Upper lobe of right lung (tissue), 1 donor: ENCODE results near the gene DHRS9. TPM values are rescaled to one million over a fixed set of nuclear protein-coding genes. Genes with fewer than 3 reads are reported as not detected.

Experiments used
- ATAC-seq: fragments of 200-7000 bp; cut with Tn5 transposase; one replicate; pipeline ENCODE4 v1.9.1; 2020; ENCODE audit warnings: mild to moderate bottlenecking, moderate library complexity
- DNase-seq: peaks from one replicate; pipeline ENCODE4 v3.0.0-alpha.2; 2020
- H3K27ac ChIP-seq: fragments of 200-600 bp; one replicate; pipeline ENCODE4 v1.8.0; 2022
- H3K27me3 ChIP-seq: fragments of 200-600 bp; one replicate; pipeline ENCODE4 v1.8.0; 2022; ENCODE audit warnings: mild to moderate bottlenecking
- H3K36me3 ChIP-seq: fragments of 200-600 bp; one replicate; pipeline ENCODE4 v1.8.0; 2022
- H3K4me1 ChIP-seq: fragments of 200-600 bp; one replicate; pipeline ENCODE4 v1.8.0; 2022
- H3K4me3 ChIP-seq: fragments of 200-600 bp; one replicate; pipeline ENCODE4 v1.8.0; 2022; ENCODE audit warnings: mild to moderate bottlenecking
- H3K9me3 ChIP-seq: fragments of 200-600 bp; one replicate; pipeline ENCODE4 v1.8.0; 2022
- intact Hi-C: fragments of 100-400 bp; cut with DNase I; formaldehyde crosslinking; loops from one replicate; pipeline ENCODE4 v1.11.0; 2022
- total RNA-seq: library from RNA; stranded (reverse); fragmentation: NEBNext Ultra II Directional; extraction: Animal tissue kit (Norgen Biotek cat#: 25700); gene quantifications from one replicate; pipeline ENCODE4 v1.2.1, GENCODE V29; 2021
- TF ChIP-seq, protein P1 (sequence below): fragments of 200-600 bp; IDR thresholded peaks from one replicate; pipeline ENCODE4 v1.8.0; 2022; ENCODE audit warnings: antibody characterized with exemption
- donor health status: DM: no; HTN: yes; CAD: no; lungs with severe emphysema.

Gene DHRS9
- total RNA-seq, 1 donor from 2014 or later, result 7.6 TPM

DNA sequence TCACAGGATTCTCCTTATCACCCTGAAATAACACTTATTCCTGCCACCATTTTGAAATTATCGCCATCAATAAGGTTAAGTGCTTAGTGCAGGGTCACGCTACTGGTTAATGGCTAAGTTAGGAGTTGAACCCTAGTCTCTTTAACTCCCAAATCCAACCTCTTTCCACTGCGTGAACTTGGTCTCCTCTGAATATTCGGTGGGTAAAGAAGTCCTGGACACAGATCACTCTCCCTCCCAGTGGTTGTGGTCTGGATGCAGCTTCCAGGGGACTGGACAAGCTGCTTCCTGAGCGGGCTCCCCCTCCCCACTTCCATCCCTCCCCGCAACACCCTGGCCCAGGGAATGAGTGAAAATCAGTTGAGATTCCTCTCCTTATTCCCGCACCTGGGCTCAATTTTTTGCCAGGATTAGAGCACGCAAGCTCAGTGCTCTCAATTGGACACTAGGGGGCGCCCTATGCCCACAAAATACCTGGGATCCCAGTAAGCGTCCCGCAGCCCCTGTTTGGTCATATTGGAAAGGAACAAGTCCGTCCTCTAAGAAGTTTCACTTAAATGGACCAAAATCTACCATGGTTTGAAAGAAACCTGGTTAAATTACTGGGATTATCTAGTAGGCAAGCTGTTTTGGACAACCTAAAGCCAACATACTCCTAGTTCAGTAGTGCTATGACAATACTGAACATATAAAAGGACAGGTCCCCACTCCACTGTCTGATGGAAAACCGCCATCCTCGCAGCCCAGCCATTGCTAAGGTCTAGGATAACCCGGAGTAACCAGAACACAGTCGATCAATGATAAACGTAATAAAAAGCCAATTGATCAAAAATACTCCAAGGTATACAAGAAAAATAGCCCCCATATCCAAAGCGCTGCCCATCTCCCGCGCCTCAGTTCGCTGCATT lies 40.4 kb downstream of the DHRS9 start:
- TF ChIP-seq, protein P1, sequence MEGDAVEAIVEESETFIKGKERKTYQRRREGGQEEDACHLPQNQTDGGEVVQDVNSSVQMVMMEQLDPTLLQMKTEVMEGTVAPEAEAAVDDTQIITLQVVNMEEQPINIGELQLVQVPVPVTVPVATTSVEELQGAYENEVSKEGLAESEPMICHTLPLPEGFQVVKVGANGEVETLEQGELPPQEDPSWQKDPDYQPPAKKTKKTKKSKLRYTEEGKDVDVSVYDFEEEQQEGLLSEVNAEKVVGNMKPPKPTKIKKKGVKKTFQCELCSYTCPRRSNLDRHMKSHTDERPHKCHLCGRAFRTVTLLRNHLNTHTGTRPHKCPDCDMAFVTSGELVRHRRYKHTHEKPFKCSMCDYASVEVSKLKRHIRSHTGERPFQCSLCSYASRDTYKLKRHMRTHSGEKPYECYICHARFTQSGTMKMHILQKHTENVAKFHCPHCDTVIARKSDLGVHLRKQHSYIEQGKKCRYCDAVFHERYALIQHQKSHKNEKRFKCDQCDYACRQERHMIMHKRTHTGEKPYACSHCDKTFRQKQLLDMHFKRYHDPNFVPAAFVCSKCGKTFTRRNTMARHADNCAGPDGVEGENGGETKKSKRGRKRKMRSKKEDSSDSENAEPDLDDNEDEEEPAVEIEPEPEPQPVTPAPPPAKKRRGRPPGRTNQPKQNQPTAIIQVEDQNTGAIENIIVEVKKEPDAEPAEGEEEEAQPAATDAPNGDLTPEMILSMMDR, result peak; percentile 82
- DNase-seq (peak; percentile 80), ATAC-seq (peak; percentile 94)
- H3K36me3 ChIP-seq, result no peaks in the 10 kb centered on the region
- no peaks in the 10 kb centered on the region for H3K9me3 ChIP-seq
- intact Hi-C loops, result no loop called here
- no peak overlapping the region for H3K4me3 ChIP-seq
- no peaks in the 10 kb centered on the region for H3K27me3 ChIP-seq
- H3K27ac ChIP-seq, result no peak overlapping the region
- peaks cover 12% of the 10 kb centered on the region for H3K4me1 ChIP-seq

DNA sequence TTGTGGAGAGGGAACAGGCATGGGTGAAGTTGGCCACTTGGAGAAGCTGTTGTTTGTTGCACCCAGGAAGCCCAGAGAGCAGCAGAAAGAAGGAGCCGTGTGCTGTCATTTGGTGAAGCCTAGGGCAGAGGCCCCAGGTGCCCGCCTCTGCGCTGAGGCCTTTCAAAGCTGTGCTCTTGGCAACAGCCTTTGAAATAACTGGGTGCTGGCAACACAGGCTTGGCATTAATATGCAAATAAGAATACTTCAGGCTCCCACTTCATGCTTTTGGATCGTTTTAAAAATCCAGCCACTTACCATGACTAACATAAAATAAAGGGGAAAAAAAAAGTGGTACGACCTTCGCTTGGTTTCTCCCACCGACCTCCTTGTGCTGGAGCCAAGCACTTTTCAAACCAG lies 41.1 kb downstream of the DHRS9 start:
- TF ChIP-seq, protein P1, result no peak
- DNase-seq (no peak), ATAC-seq (no peak)
- intact Hi-C loops, result no loop called here
- H3K9me3 ChIP-seq, result no peaks in the 10 kb centered on the region
- H3K4me1 ChIP-seq, result peaks cover 12% of the 10 kb centered on the region
- H3K4me3 ChIP-seq, result no peak overlapping the region
- no peaks in the 10 kb centered on the region for H3K36me3 ChIP-seq
- H3K27me3 ChIP-seq, result no peaks in the 10 kb centered on the region
- no peak overlapping the region for H3K27ac ChIP-seq

DNA sequence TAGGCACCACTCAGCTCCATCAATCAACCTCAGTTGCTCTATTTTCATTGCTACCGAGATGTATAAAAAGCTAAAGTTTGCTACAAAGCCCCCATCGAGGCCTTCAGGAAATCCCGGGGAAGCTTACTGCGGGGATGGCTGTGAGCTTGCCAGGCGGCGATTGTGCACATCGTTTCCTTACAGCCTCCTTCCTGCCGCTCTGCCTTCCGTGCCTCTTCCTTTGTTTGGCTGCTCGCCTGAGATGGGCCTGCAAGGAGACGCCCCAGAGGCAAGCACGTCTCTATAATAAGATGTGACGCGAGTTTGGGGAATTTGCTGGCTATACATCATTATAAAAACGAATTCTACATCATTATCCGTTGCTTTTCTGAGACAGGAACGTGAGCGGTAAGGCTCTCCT lies 41.6 kb downstream of the DHRS9 start:
- intact Hi-C loops, result no loop called here
- peaks cover 12% of the 10 kb centered on the region for H3K4me1 ChIP-seq
- TF ChIP-seq, protein P1, result no peak
- no peaks in the 10 kb centered on the region for H3K9me3 ChIP-seq
- no peaks in the 10 kb centered on the region for H3K27me3 ChIP-seq
- no peak for ATAC-seq
- no peaks in the 10 kb centered on the region for H3K36me3 ChIP-seq
- no peak overlapping the region for H3K4me3 ChIP-seq
- DNase-seq, result no peak
- no peak overlapping the region for H3K27ac ChIP-seq

DNA sequence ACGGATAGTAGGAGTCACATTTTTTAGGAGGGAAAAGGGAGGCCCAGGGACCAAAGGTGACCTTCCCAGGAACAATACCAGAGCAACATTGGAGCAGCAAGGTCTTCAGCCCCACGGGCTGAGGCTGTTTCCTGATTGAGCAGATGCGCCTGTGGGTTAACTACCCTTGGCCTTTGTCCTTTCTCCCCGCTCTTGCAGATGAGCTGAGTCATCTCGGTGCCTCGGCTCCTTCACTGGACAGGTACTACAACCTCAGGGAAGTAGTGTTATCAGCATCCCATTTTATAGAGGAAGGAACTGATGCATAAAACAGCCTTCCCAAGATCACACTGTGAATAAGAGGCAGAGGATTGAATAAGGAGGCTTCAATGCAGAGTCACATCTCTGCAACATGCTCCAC lies 43.5 kb downstream of the DHRS9 start:
- no peak overlapping the region for H3K4me3 ChIP-seq
- intact Hi-C loops, result no loop called here
- DNase-seq, result no peak
- H3K36me3 ChIP-seq, result no peaks in the 10 kb centered on the region
- TF ChIP-seq, protein P1, result no peak
- peaks cover 9% of the 10 kb centered on the region for H3K4me1 ChIP-seq
- H3K27me3 ChIP-seq, result no peaks in the 10 kb centered on the region
- no peak overlapping the region for H3K27ac ChIP-seq
- no peaks in the 10 kb centered on the region for H3K9me3 ChIP-seq
- ATAC-seq, result no peak

DNA sequence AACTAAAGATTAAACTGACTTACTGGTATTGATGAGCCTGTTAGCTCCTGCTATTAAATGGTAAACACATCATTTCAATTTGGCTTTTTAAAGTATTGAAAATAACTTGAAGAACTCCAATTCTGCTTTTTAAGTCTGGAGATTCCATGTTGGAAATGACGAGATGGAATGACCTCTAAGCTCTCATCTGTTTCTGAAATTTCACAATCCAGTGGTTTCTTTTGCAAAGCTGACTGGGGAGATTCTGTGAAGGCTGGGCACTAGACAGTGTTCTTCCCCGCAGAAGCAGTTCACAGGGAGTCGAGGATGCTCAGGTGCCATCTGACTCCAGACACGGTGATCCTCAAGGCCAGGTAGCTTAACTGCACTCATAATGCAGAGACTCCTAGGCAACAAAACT lies 44.7 kb downstream of the DHRS9 start:
- DNase-seq, result no peak
- no peaks in the 10 kb centered on the region for H3K36me3 ChIP-seq
- H3K4me1 ChIP-seq, result no peaks in the 10 kb centered on the region
- no peak overlapping the region for H3K27ac ChIP-seq
- no peak for ATAC-seq
- TF ChIP-seq, protein P1, result no peak
- intact Hi-C loops, result no loop called here
- no peaks in the 10 kb centered on the region for H3K9me3 ChIP-seq
- no peaks in the 10 kb centered on the region for H3K27me3 ChIP-seq
- H3K4me3 ChIP-seq, result no peak overlapping the region
